ENCODE results near the gene CADM2. TPM values are rescaled to one million over a fixed set of nuclear protein-coding genes. Genes with fewer than 3 reads are reported as not detected.

Gene CADM2
- total and polyA plus RNA-seq, 9 donors, result 1.8 to 4.5 (median 3.5) TPM

GRCh38 chr3:86104154-86104553 is 1145.4 kb downstream of the CADM2 start:
- DNase-seq, result no peak

GRCh38 chr3:86109434-86109833 is 1150.6 kb downstream of the CADM2 start:
- Histone ChIP-seq H3K36me3 (ENCODE audit: control insufficient read depth, insufficient read depth, low read length) (no peaks in the 10 kb centered on the region), H3K27me3 (ENCODE audit: control insufficient read depth, insufficient read depth, low read length) (no peaks in the 10 kb centered on the region), H3K4me3 (ENCODE audit: low read length) (no peak overlapping the region), H3K4me1 (ENCODE audit: control insufficient read depth, insufficient read depth, low read length) (no peaks in the 10 kb centered on the region), H3K27ac (ENCODE audit: low read length) (no peak overlapping the region), H3K9me3 (replicated peaks; ENCODE audit: control insufficient read depth, low read depth, low read length) (no peaks in the 10 kb centered on the region)
- DNase-seq, result no peak
- WGBS (ENCODE audit: insufficient coverage), result 100% methylated on average over 1 of the region's 2 CpGs

More at GRCh38 chr3:86104154-86104553, 1145.4 kb downstream of the CADM2 start:
- no peaks in the 10 kb centered on the region for H3K27me3 ChIP-seq (ENCODE audit: control insufficient read depth, insufficient read depth, low read length)
- H3K27ac ChIP-seq (ENCODE audit: low read length), result no peak overlapping the region
- H3K4me1 ChIP-seq (ENCODE audit: control insufficient read depth, insufficient read depth, low read length), result no peaks in the 10 kb centered on the region
- no CpG with 5 or more reads among the region's 1 CpG for WGBS (ENCODE audit: insufficient coverage)
- no peak overlapping the region for H3K4me3 ChIP-seq (ENCODE audit: low read length)
- no peaks in the 10 kb centered on the region for H3K9me3 ChIP-seq (replicated peaks; ENCODE audit: control insufficient read depth, low read depth, low read length)
- no peaks in the 10 kb centered on the region for H3K36me3 ChIP-seq (ENCODE audit: control insufficient read depth, insufficient read depth, low read length)

All from muscle of leg (tissue), 11 donors.